ENCODE results near the gene MLLT1.

MLLT1 gene

DNA sequence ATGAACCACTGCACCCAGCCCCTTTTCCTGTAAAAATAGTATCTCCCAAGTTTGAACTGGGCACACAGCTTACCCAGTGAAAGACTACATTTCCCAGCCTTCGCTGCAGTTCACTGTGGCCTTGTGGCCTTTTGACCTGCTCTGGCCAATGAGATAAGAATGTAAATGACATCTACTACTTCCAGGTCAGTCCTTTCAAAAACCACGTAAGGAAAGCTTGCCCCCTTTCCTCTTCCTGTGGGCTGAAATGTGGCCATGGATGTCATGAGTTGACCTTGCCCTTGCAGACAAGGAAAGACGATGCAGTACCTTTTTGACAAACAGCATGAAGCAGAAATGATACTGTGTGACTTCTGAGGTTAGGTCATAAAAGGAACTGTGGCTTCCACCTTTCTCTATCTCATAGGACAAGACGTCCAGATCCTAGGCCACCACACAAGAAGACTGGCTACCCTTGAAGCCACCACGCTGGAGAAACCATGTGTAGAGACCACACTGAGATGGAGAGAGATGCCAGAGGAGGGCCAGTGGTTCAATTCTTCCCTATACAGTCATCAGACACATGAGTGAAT is 33.7 kb upstream of the MLLT1 start:
- TF ChIP-seq, protein P1, sequence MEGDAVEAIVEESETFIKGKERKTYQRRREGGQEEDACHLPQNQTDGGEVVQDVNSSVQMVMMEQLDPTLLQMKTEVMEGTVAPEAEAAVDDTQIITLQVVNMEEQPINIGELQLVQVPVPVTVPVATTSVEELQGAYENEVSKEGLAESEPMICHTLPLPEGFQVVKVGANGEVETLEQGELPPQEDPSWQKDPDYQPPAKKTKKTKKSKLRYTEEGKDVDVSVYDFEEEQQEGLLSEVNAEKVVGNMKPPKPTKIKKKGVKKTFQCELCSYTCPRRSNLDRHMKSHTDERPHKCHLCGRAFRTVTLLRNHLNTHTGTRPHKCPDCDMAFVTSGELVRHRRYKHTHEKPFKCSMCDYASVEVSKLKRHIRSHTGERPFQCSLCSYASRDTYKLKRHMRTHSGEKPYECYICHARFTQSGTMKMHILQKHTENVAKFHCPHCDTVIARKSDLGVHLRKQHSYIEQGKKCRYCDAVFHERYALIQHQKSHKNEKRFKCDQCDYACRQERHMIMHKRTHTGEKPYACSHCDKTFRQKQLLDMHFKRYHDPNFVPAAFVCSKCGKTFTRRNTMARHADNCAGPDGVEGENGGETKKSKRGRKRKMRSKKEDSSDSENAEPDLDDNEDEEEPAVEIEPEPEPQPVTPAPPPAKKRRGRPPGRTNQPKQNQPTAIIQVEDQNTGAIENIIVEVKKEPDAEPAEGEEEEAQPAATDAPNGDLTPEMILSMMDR (conservative IDR thresholded peaks at IDR 0.05), result no peak
- H3K27ac ChIP-seq, result no peak overlapping the region

DNA sequence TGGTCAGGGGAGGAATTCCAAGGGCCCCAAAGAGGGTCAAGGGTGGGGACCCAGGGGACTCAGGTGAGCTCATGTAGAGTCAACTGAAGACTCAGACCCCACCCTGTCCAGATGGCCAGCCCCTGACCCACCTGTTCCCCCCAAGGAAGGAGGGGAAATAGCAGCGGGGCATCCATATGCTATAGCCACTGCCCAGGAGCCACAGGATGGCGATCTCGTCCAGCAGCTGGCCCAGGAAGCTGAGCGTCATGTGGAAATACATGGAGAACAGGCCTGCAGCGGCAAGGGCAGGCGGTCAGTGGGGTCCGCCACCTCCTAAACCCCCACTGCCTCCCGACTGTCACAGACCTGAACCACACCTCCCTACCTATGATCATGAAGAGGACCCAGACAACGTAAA is 32.2 kb upstream of the MLLT1 start:
- TF ChIP-seq, protein P1 (conservative IDR thresholded peaks at IDR 0.05), result no peak
- no peak overlapping the region for H3K27ac ChIP-seq

DNA sequence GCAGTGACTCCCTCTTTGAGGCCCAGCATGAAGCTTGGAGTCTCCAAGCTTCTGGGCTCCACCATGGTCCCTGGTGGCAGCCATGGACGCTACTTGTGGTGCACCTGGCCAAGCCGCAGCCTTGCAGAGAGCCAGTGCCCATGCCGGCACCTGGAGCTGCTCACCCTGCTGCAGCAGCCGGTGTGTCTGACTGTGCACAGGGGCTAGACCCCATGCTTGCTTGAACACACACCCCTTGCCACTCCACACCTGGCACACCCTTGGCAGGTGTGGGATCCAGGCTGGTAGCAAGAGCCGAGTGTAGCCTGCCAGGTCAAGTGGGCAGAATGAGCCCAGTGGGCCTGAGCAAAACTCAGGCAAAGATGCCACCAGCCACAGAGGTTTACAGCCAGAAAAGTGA is 18.6 kb upstream of the MLLT1 start:
- TF ChIP-seq, protein P1 (conservative IDR thresholded peaks at IDR 0.05), result no peak
- H3K27ac ChIP-seq, result no peak overlapping the region

DNA sequence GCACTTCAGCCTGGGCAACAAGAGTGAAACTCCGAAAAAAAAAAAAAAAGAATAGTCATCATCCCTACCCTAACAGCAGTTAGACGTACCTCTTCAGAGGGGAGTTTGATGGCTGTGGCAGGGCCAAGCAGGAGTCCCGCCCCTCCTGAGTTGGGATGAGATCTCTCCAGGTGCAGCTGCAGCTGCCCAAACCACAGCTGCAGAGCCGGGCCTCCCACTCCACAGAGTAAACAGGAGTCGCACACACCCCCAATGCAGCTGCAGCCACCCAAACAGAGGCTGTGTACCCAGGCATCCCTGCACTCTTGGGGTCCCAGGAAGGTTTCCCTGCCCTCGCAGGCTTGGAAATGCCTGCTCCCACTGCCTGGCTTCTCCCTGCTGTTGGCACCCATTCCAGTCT is 17.4 kb upstream of the MLLT1 start:
- TF ChIP-seq, protein P1 (conservative IDR thresholded peaks at IDR 0.05), result no peak
- H3K27ac ChIP-seq, result no peak overlapping the region

DNA sequence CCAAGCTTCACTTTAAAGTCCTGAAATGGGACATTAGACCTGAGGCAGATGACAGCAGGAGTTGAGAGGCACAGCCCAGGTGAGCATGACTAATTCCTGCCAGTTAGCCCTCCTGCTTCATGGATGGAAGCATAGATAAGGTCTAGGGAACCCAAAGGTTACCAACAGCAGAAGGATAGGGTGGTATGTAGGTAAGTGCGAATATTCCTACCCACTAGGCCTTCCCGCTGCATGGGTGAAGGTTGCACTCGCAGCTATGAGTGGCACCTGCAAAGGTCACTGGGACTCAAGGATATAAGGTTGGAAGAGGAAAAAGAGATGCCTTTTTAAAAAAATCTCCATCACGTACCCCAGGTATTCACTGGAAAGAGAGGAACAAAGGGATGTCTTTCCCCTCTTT is 12.2 kb upstream of the MLLT1 start:
- TF ChIP-seq, protein P1 (conservative IDR thresholded peaks at IDR 0.05), result no peak
- H3K27ac ChIP-seq, result no peak overlapping the region

DNA sequence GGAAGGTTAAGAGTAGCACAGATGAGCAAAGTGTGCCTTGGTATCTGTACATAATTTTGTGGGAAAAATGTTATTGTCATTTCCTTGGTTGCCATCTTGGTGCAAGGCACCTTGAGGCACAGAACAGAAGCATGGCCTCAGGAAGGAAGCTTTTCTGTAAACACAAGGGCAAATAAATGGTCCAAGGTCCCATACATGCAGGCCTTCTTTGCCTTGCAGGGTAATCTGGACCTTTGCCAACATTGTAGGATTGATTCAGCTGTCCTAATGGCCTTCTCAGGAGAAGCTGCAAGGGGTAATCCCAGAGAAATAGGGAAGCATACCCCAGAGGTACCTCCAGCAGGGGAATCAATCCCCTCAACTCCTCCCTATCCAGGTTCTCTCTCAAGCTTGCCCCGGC is 9.0 kb upstream of the MLLT1 start:
- no peak overlapping the region for H3K27ac ChIP-seq
- TF ChIP-seq, protein P1 (conservative IDR thresholded peaks at IDR 0.05), result no peak

DNA sequence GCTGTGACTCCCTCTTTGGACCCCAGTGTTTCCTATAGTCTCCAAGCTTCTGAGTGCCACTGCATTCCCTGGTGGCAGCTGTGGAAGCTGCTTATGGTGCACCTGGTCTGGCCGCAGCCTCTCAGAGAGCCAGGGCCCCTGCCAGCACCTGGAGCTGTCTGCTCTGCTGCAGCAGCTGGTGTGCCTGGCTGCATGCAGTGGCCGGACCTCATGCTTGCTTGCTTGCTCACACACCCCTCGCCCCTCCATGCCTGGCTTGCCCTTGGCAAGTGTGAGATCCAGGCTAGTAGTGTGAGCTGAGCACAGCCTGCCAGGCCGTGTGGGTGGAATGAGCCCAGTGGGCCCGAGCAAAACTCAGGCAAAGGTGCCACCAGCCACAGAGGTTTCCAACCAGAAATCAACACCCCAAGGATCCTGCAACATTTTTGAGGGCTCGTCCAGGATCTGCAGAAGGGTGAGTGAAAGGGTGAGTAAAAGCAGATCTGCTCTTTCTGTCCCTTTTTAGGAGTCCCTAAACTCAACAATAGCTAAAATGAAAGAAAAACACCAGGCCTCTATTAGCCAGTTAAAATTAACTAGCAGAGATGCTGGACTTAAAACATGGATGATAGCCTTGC is 7.6 kb upstream of the MLLT1 start:
- no peak overlapping the region for H3K27ac ChIP-seq
- TF ChIP-seq, protein P1 (conservative IDR thresholded peaks at IDR 0.05), result no peak

Measured in VCaP (cell line).